Ovary (tissue), 9 donors: ENCODE data around the gene TOR3A. TPM values are rescaled to one million over a fixed set of nuclear protein-coding genes. Genes with fewer than 3 reads are reported as not detected.

Source experiments
- DNase-seq, 5 donors: peaks; one replicate each; pipeline ENCODE4 v3.0.0-alpha.2; 2019 to 2020
- H3K27ac ChIP-seq, 2 donors: fragments of 200-600 bp; one replicate each; pipeline versions ENCODE4 v1.5.1 to v1.8.0; 2019 to 2022
- H3K27me3 ChIP-seq: fragments of 200-600 bp; one replicate; pipeline ENCODE4 v1.8.0; 2022
- H3K36me3 ChIP-seq: fragments of 200-600 bp; sonication (generic); one replicate; pipeline ENCODE4 v1.5.1; 2019
- H3K4me1 ChIP-seq: one replicate; pipeline ENCODE4 v1.8.1; 2013; ENCODE audit warnings: mild to moderate bottlenecking, moderate library complexity; ENCODE audit not compliant: insufficient read depth
- H3K4me3 ChIP-seq: fragments of 200-600 bp; sonication (generic); one replicate; pipeline ENCODE4 v1.5.1; 2017
- H3K9me3 ChIP-seq, 2 donors: fragments of 200-600 bp in 1 of 2; sonication (generic) in 1 of 2; one replicate each; pipeline versions ENCODE4 v1.5.1 to v1.8.1; 2013 to 2019; ENCODE audit warnings: mild to moderate bottlenecking in 1 of 2, moderate library complexity in 1 of 2
- CTCF ChIP-seq, 3 donors: fragments of 450-650 bp in 2 of 3; fragments of 200-600 bp in 1 of 3; IDR thresholded peaks; one replicate each; pipeline versions ENCODE4 v1.5.1 to v1.8.0; 2016 to 2022; ENCODE audit warnings: antibody characterized with exemption in 3 of 3, mild to moderate bottlenecking in 1 of 3
- EP300 ChIP-seq: sonication (generic); formaldehyde crosslinking; IDR thresholded peaks from one replicate; pipeline ENCODE4 v1.6.1; 2017; ENCODE audit warnings: antibody characterized with exemption
- POLR2A ChIP-seq: fragments of 450-650 bp; IDR thresholded peaks from one replicate; pipeline ENCODE4 v1.6.1; 2017; ENCODE audit warnings: antibody characterized with exemption, mild to moderate bottlenecking, moderate library complexity
- WGBS, 3 donors: extraction: QIAGEN DNeasy Blood & Tissue Kit in 1 of 3; methylation state at CpG; one replicate each; pipeline versions ENCODE4 v1.1.5 to v1.1.7; 2013 to 2017; 5-methylcytosine and 5-hydroxymethylcytosine counted together
- intact Hi-C, 4 donors: fragments of 100-400 bp; cut with DNase I; formaldehyde crosslinking; loops; one replicate each; pipeline versions ENCODE4 v1.11.0 to v1.15.1; 2022 to 2023
- polyA plus RNA-seq, 2 donors: library from polyadenylated mRNA; stranded (reverse); fragments of 200-250 nt in 1 of 2; fragments of 350-450 nt in 1 of 2; fragmentation: Illumina TruSeq in 1 of 2; extraction: RNeasy Lipid Tissue Mini Kit (QIAGEN cat#74804) in 1 of 2; gene quantifications; one replicate each; pipeline ENCODE4 v1.2.3, GENCODE V29; 2013 to 2014
- total RNA-seq, 7 donors: library from RNA; depleted of rRNA in 2 of 7; stranded (reverse); fragments of >200 nt in 2 of 7; fragmentation: NEBNext Ultra II Directional in 3 of 7; extraction: Animal tissue kit (Norgen Biotek cat#: 25700) in 3 of 7; gene quantifications; one replicate each; pipeline versions ENCODE4 v1.1.0 to v1.2.4, GENCODE V29; 2016 to 2023
- donor health status: DM: no; HTN: no; CAD: no; lungs with moderate emphysema.
- donor health status: DM: no; HTN: no; CAD: no.
- donor health status: Bipolar disorder and iron deficiency.
- donor health status: DM: yes; HTN: yes; CAD: no.
- donor health status: DM: no; HTN: no; CAD: no.
- donor health status: DM: yes; HTN: yes; CAD: no.

The TOR3A gene
- total and polyA plus RNA-seq, 9 donors, result 17.8 to 55.0 (median 26.1) TPM

DNA sequence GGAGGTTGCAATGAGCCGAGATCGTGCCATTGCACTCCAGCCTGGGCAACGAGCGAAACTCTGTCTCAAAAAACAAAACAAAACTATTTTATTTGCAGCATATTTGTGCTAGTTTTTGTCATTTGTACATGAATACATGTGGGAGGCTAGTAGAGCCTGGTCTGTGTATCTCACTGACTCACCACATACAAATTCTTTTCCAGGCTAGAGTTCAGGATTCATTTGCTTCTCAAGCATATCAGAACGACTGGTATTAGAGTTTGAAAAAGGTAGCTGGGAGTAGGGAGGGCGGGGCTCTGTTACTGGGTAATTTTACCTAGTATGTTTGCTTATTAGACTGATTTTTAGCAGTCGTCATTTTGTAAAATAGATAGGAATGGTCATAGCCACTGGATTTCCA, 4.5 kb upstream of the TOR3A start:
- intact Hi-C loops, result no loop called here
- Histone ChIP-seq H3K4me3 (no peak overlapping the region), H3K36me3 (no peaks in the 10 kb centered on the region), H3K4me1 (no peaks in the 10 kb centered on the region), H3K9me3 (no peaks in the 10 kb centered on the region), H3K27me3 (no peaks in the 10 kb centered on the region), H3K27ac (no peak overlapping the region)
- DNase-seq, result no peak
- 21 to 36% (median 23%) methylated on average over 7 of the region's 7 CpGs for WGBS, 3 donors
- TF ChIP-seq POLR2A (no peak), CTCF (IDR thresholded peaks at IDR 0.05) (no peak), EP300 (no peak)

GRCh38 chr1:179079113-179079761, 2.6 kb upstream of the TOR3A start:
- no peaks in the 10 kb centered on the region for H3K27me3 ChIP-seq
- intact Hi-C loops, result loop anchor here in 1 of 4 donors (2.0 kb wide), 1 partner anchor 288 kb away; no protein-coding TSS in a partner anchor
- no peak overlapping the region for H3K4me3 ChIP-seq
- no peaks in the 10 kb centered on the region for H3K36me3 ChIP-seq
- 36 to 45% (median 38%) methylated on average over 18 of the region's 18 CpGs for WGBS, 3 donors
- peaks cover 4% of the 10 kb centered on the region for H3K4me1 ChIP-seq
- peak in 3 of 5 donors; percentile 35 to 72 (median 42) for DNase-seq
- TF ChIP-seq CTCF (IDR thresholded peaks at IDR 0.05), result peak; percentile 42 to 76 (median 74)
- no peak for TF ChIP-seq EP300
- no peak overlapping the region for H3K27ac ChIP-seq
- H3K9me3 ChIP-seq, result no peaks in the 10 kb centered on the region

DNA sequence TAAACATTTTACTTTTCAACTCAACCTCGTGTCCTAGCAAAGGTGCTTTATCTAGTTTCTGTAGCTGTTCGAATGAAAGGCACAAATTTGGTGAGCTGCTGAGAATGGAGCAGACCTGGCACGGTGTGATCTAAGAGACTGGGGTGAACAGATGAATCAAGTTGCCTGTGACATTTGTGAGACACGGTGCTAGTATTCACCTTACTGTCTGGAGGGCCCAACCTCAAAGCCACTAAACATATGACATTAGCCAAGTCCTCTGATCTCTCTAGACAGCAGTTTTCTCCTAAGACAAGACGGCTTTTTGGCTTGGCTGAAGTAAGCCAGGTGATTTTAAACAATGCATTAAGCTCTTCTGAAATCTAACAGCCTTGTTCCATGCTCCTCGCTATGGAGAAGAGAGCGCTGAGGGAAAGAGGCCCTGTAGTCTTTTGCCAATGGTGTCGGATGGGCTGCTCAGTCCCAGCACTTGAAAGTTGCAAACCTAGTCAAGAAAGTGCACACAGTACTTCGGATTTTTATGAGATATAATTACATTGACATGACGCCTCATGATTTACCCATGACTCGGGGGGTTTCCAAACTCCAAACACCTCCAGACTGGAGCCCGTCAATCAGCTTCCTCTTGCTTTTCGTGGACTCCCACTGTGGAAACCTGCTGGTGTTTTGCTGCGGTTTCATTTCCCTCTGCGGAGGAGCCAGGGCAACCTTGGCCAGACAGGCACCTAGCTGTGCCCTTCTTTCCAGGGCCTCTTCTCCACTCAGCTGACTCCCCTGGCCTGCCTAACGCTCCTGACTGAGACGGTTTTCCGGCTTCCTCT, 794 bp upstream of the TOR3A start:
- Histone ChIP-seq H3K4me3 (peak overlapping the region; percentile 95), H3K27me3 (no peaks in the 10 kb centered on the region), H3K36me3 (no peaks in the 10 kb centered on the region), H3K27ac (peak overlapping the region in 1 of 2 donors; percentile 47), H3K4me1 (peaks cover 4% of the 10 kb centered on the region), H3K9me3 (no peaks in the 10 kb centered on the region)
- DNase-seq, result no peak
- no peak for TF ChIP-seq CTCF (IDR thresholded peaks at IDR 0.05)
- no peak for TF ChIP-seq POLR2A
- no peak for TF ChIP-seq EP300
- intact Hi-C loops, result loop anchor here in 2 of 4 donors (5.0 to 10.0 kb wide), 2 partner anchors 284 to 286 kb away; partner anchors contain the start of gene AXDND1 (in 2 of the 2)
- WGBS, 3 donors, result 35 to 36% (median 35%) methylated on average over 18 of the region's 18 CpGs

DNA sequence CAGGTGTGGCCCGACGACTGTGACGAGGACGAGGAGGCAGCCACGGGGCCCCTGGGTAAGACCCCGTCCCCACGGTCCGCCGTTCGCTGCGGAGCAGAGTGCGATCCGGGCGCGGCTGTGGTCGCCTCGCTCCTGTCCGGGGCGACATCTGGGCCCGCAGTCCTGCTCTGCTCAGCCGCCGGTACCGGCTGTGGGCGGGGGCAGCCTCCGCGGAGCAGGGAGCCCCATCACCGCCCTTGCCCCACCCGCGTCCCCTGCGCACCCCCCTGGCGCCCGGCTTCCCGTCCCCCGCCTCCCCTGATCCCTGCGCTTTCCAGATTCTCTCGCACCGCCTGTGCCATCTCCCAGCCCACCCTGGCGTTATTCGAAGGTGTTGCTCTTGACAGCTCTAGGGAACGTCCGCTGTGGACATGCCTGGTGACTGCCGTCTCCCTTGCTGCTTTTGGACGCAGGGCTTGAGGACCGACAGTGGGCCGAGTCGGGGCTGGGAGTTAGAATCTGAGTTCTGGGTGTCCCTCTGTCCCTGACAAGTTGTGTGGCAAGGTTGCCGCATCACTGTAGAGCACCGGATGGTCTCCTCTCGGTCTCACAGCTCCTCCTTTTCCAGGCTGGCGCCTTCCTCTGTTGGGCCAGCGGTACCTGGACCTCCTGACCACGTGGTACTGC, 596 bp downstream of the TOR3A start:
- 0 to 1% (median 1%) methylated on average over 26 to 52 of the region's 52 CpGs for WGBS, 3 donors
- peak in 2 of 5 donors; percentile 47 to 61 for DNase-seq
- TF ChIP-seq CTCF (IDR thresholded peaks at IDR 0.05) (no peak), EP300 (no peak), POLR2A (no peak)
- Histone ChIP-seq H3K36me3 (no peaks in the 10 kb centered on the region), H3K27me3 (no peaks in the 10 kb centered on the region), H3K9me3 (no peaks in the 10 kb centered on the region), H3K4me3 (peak overlapping the region; percentile 95), H3K27ac (peak overlapping the region; percentile 47 to 61), H3K4me1 (peaks cover 4% of the 10 kb centered on the region)
- intact Hi-C loops, result loop anchor here in 2 of 4 donors (5.0 to 10.0 kb wide), 2 partner anchors 282 to 285 kb away; partner anchors contain the start of gene AXDND1 (in 2 of the 2)
